SK-N-SH treated with all-trans-retinoic acid at 6 μM for 48 hours (cell line): ENCODE results near the gene CTNNA3.

Source experiments
- BACH2 ChIP-seq: fragments of 250-450 bp; sonication (Bioruptor Pico); IDR thresholded peaks from 2 replicates; pipeline ENCODE4 v1.9.0; 2021; ENCODE audit warnings: mild to moderate bottlenecking, borderline replicate concordance
- CREB5 ChIP-seq: fragments of 250-450 bp; sonication (Bioruptor Pico); IDR thresholded peaks from 2 replicates; pipeline ENCODE4 v1.5.1; 2020; ENCODE audit warnings: low read depth, mild to moderate bottlenecking, moderate library complexity
- CSRNP3 ChIP-seq: fragments of 250-450 bp; sonication (Bioruptor Pico); IDR thresholded peaks from 2 replicates; pipeline ENCODE4 v1.5.1; 2021; ENCODE audit warnings: mild to moderate bottlenecking, moderate library complexity
- ESRRG ChIP-seq: fragments of 250-450 bp; sonication (Bioruptor Pico); IDR thresholded peaks from 2 replicates; pipeline ENCODE4 v1.6.1; 2021; ENCODE audit warnings: mild to moderate bottlenecking
- GLIS3 ChIP-seq: fragments of 250-450 bp; sonication (Bioruptor Pico); IDR thresholded peaks from 2 replicates; pipeline ENCODE4 v1.5.0; 2020; ENCODE audit warnings: mild to moderate bottlenecking, moderate library complexity
- ISL1 ChIP-seq: fragments of 250-450 bp; sonication (Bioruptor Pico); IDR thresholded peaks from 2 replicates; pipeline ENCODE4 v2.1.2; 2022; ENCODE audit warnings: mild to moderate bottlenecking, moderate library complexity
- PATZ1 ChIP-seq: fragments of 250-450 bp; sonication (Bioruptor Pico); IDR thresholded peaks from 2 replicates; pipeline ENCODE4 v1.8.0; 2020; ENCODE audit warnings: mild to moderate bottlenecking, moderate library complexity, borderline replicate concordance
- PPARA ChIP-seq: fragments of 250-450 bp; sonication (Bioruptor Pico); IDR thresholded peaks from 2 replicates; pipeline ENCODE4 v1.5.0; 2020; ENCODE audit warnings: mild to moderate bottlenecking, borderline replicate concordance
- RARB ChIP-seq: fragments of 250-450 bp; sonication (Bioruptor Pico); IDR thresholded peaks from 2 replicates; pipeline ENCODE4 v1.8.0; 2021; ENCODE audit warnings: mild to moderate bottlenecking, moderate library complexity
- TCF4 ChIP-seq: fragments of 250-450 bp; sonication (Bioruptor Pico); IDR thresholded peaks from 2 replicates; pipeline ENCODE4 v1.8.0; 2021; ENCODE audit warnings: mild to moderate bottlenecking, moderate library complexity, borderline replicate concordance
- TOX ChIP-seq: fragments of 250-450 bp; sonication (Bioruptor Pico); IDR thresholded peaks from 2 replicates; pipeline ENCODE4 v1.8.0; 2021; ENCODE audit warnings: mild to moderate bottlenecking, moderate library complexity, borderline replicate concordance
- ZFP3 ChIP-seq: fragments of 250-450 bp; sonication (Bioruptor Pico); IDR thresholded peaks from 2 replicates; pipeline ENCODE4 v1.5.0; 2020; ENCODE audit warnings: mild to moderate bottlenecking, moderate library complexity
- ZFP30 ChIP-seq: fragments of 450-650 bp; formaldehyde crosslinking; IDR thresholded peaks from 2 replicates; pipeline ENCODE4 v1.5.0; 2022; ENCODE audit warnings: mild to moderate bottlenecking, moderate library complexity
- ZNF8 ChIP-seq: fragments of 450-650 bp; formaldehyde crosslinking; IDR thresholded peaks from 2 replicates; pipeline ENCODE4 v1.5.0; 2020; ENCODE audit warnings: mild to moderate bottlenecking, moderate library complexity

- no peak for TF ChIP-seq CSRNP3 (CRISPR knock-in tag)
- no peak for TF ChIP-seq RARB (CRISPR knock-in tag)
- TF ChIP-seq ESRRG = no peak
- TF ChIP-seq CREB5 (CRISPR knock-in tag) = no peak
- TF ChIP-seq ZFP30 = no peak
- TF ChIP-seq PATZ1 (CRISPR knock-in tag) = no peak
- no peak for TF ChIP-seq ISL1 (CRISPR knock-in tag)
- no peak for TF ChIP-seq ZNF8
- no peak for TF ChIP-seq BACH2 (CRISPR knock-in tag)
- TF ChIP-seq PPARA (CRISPR knock-in tag) = no peak
- no peak for TF ChIP-seq ZFP3 (CRISPR knock-in tag)
- no peak for TF ChIP-seq TCF4 (CRISPR knock-in tag)
- no peak for TF ChIP-seq TOX (CRISPR knock-in tag)
- TF ChIP-seq GLIS3 = no peak
These were observed 583.2 kb downstream of the CTNNA3 start for GRCh38 chr10:67112765-67113164.
